HepG2 (cell line): ENCODE data around the gene GNG7. TPM values are rescaled to one million over a fixed set of nuclear protein-coding genes. Genes with fewer than 3 reads are reported as not detected.

Experiments used
- DDIT3 ChIP-seq: sonication (generic); formaldehyde crosslinking; IDR thresholded peaks from 2 replicates; pipeline ENCODE4 v1.4.0; 2020; ENCODE audit warnings: mild to moderate bottlenecking, missing genetic modification reagents
- DMTF1 ChIP-seq: sonication (generic); formaldehyde crosslinking; IDR thresholded peaks from 2 replicates; pipeline ENCODE4 v1.4.0; 2020; ENCODE audit warnings: mild to moderate bottlenecking, missing genetic modification reagents
- FOXO1 ChIP-seq: sonication (generic); formaldehyde crosslinking; IDR thresholded peaks from 2 replicates; pipeline ENCODE4 v1.4.0; 2020; ENCODE audit warnings: missing genetic modification reagents
- HNRNPL ChIP-seq: fragments of 200-400 bp; formaldehyde crosslinking; IDR thresholded peaks from 2 replicates; pipeline ENCODE4 v1.6.1; 2017; ENCODE audit warnings: mild to moderate bottlenecking, low read depth, low read length
- LBX2 ChIP-seq: sonication (generic); formaldehyde crosslinking; IDR thresholded peaks from 2 replicates; pipeline ENCODE4 v1.5.0; 2020; ENCODE audit warnings: missing genetic modification reagents, mild to moderate bottlenecking, borderline replicate concordance
- MED1 ChIP-seq: sonication (generic); formaldehyde crosslinking; IDR thresholded peaks from 2 replicates; pipeline ENCODE4 v1.4.0; 2020; ENCODE audit warnings: missing genetic modification reagents
- NFYB ChIP-seq: sonication (generic); formaldehyde crosslinking; IDR thresholded peaks from 2 replicates; pipeline ENCODE4 v1.4.0; 2020; ENCODE audit warnings: missing genetic modification reagents
- SOX6 ChIP-seq, 2 experiments: fragments of 450-650 bp in 1 of 2; sonication (generic) in 1 of 2; formaldehyde crosslinking in 1 of 2; IDR thresholded peaks; 2 replicates each; pipeline versions ENCODE4 v1.4.0 to v1.6.1; 2017 to 2020; ENCODE audit warnings: antibody characterized with exemption in 1 of 2, mild to moderate bottlenecking in 1 of 2, missing genetic modification reagents in 1 of 2
- SRF ChIP-seq: IDR thresholded peaks from 2 replicates; pipeline ENCODE4 v1.6.1; 2011; ENCODE audit warnings: mild to moderate bottlenecking, low read depth, low read length, moderate library complexity
- TBL1XR1 ChIP-seq: fragments of 150-350 bp; IDR thresholded peaks from 2 replicates; pipeline ENCODE4 v1.6.1; 2014; ENCODE audit warnings: borderline replicate concordance, low read length; ENCODE audit not compliant: partially characterized antibody
- YEATS4 ChIP-seq: sonication (generic); formaldehyde crosslinking; IDR thresholded peaks from 2 replicates; pipeline ENCODE4 v1.4.0; 2020; ENCODE audit warnings: missing genetic modification reagents, borderline replicate concordance
- ZGPAT ChIP-seq: IDR thresholded peaks from 2 replicates; pipeline ENCODE4 v1.6.1; 2016; ENCODE audit warnings: mild to moderate bottlenecking
- ZNF260 ChIP-seq: sonication (generic); formaldehyde crosslinking; IDR thresholded peaks from 2 replicates; pipeline ENCODE4 v1.4.0; 2020; ENCODE audit warnings: missing genetic modification reagents, low read depth, mild to moderate bottlenecking, borderline replicate concordance
- ZNF407 ChIP-seq: sonication (generic); formaldehyde crosslinking; IDR thresholded peaks from one replicate; pipeline ENCODE4 v1.5.1; 2020; ENCODE audit warnings: mild to moderate bottlenecking, missing genetic modification reagents; ENCODE audit errors: not compliant biosample characterization
- ZSCAN29 ChIP-seq: sonication (generic); formaldehyde crosslinking; conservative IDR thresholded peaks from 2 replicates; pipeline ENCODE4 v1.4.0; 2020; ENCODE audit warnings: mild to moderate bottlenecking, missing genetic modification reagents
- polyA plus RNA-seq, 8 experiments: library from polyadenylated mRNA; depleted of rRNA in 3 of 8; stranded (reverse) in 7 of 8; unstranded in 1 of 8; fragments of >200 nt; fragmentation: Illumina TruSeq in 4 of 8; extraction: Trizol in 4 of 8; gene quantifications; 2 replicates each; pipeline versions ENCODE4 v1.2.1 to v1.2.3, GENCODE V29; 2011 to 2016; ENCODE audit warnings: low read depth in 4 of 8, missing spikeins in 1 of 8, mixed read lengths in 1 of 8; ENCODE audit not compliant: insufficient read depth in 1 of 8
- total RNA-seq, 5 experiments: library from RNA; depleted of rRNA; stranded (reverse); fragments of >200 nt; fragmentation: Illumina TruSeq; extraction: Trizol; gene quantifications; 2 replicates each; pipeline ENCODE4 v1.2.3, GENCODE V29; 2016; ENCODE audit warnings: low read depth in 1 of 5

GNG7 gene
- total and polyA plus RNA-seq, 2 of the 13 experiments (the other 11 are each of a cell fraction or from before 2014, with no cell fraction given) = 1.4 to 3.3 TPM

- TF ChIP-seq ZNF407 (CRISPR knock-in tag) (no peak), ZNF260 (CRISPR knock-in tag) (no peak), ZGPAT (CRISPR knock-in tag) (0 out of 2 replicates have a peak, but pooled peaks have one; percentile 0), YEATS4 (CRISPR knock-in tag) (no peak), DDIT3 (CRISPR knock-in tag) (no peak), DMTF1 (CRISPR knock-in tag) (no peak), LBX2 (no peak), SOX6 (IDR thresholded peaks at IDR 0.05) (no peak), SOX6 (CRISPR knock-in tag; IDR thresholded peaks at IDR 0.05) (no peak), ZSCAN29 (CRISPR knock-in tag) (0 out of 2 replicates have a peak, but pooled peaks have one; percentile 42), NFYB (no peak), MED1 (CRISPR knock-in tag) (0 out of 2 replicates have a peak, but pooled peaks have one; percentile 21), FOXO1 (CRISPR knock-in tag) (no peak), SRF (no peak), HNRNPL (no peak), TBL1XR1 (peak; percentile 4)
Observed at GRCh38 chr19:2547033-2547680, 155.3 kb downstream of the GNG7 start (continued).
